Measurements from ENCODE around the gene AKR7A2.

DNA sequence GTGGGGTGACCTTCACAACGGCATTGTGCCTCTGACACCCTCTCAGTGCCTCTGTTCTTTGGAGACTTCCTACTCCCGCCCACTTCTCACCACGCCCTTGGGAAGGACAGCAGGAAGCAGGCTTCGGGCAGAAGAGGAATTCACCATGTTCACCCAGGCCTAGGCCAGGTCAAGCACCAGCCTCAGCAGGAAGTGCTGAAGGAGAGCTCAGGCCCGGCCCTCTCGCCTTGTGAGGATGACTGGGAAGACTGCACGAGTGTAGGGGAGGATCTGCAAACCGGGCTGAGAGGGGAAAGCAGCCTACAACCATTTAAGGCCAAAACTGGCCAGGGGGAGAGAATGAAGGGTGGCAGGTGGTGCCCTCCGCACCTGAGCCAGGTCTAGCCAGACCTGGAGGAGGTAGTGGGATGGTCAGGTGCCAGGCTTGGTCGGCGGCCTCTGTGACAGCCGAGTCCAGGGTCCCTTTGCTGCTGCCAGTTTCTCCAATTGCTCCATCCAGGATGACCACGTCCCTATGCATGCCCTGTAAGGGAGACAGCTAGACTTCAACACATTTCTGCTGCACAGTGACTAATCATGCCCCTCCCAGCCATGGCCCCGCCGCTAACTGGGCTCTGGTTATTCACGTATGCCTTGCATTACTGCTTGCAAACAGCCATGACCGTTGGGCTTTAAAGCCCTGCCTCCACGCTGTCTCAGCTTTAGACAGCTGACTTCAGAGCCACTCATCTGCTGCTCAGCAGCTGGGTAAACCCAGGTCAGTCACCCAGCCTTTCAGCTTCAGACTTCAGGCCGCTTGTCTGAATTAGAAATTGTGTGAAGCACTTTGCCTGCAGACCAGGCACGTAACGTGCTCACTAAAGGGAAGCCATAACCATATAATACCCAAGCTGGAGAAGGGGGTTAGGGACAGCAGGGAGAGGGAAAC is 51.5 kb downstream of the AKR7A2 start:
- TF ChIP-seq, protein P1, sequence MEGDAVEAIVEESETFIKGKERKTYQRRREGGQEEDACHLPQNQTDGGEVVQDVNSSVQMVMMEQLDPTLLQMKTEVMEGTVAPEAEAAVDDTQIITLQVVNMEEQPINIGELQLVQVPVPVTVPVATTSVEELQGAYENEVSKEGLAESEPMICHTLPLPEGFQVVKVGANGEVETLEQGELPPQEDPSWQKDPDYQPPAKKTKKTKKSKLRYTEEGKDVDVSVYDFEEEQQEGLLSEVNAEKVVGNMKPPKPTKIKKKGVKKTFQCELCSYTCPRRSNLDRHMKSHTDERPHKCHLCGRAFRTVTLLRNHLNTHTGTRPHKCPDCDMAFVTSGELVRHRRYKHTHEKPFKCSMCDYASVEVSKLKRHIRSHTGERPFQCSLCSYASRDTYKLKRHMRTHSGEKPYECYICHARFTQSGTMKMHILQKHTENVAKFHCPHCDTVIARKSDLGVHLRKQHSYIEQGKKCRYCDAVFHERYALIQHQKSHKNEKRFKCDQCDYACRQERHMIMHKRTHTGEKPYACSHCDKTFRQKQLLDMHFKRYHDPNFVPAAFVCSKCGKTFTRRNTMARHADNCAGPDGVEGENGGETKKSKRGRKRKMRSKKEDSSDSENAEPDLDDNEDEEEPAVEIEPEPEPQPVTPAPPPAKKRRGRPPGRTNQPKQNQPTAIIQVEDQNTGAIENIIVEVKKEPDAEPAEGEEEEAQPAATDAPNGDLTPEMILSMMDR (IDR thresholded peaks at IDR 0.05): no peak
- TF ChIP-seq POLR2A (IDR thresholded peaks at IDR 0.05): no peak

Measured in testis (tissue), 2 donors.